ENCODE data around the gene RRH.

DNA sequence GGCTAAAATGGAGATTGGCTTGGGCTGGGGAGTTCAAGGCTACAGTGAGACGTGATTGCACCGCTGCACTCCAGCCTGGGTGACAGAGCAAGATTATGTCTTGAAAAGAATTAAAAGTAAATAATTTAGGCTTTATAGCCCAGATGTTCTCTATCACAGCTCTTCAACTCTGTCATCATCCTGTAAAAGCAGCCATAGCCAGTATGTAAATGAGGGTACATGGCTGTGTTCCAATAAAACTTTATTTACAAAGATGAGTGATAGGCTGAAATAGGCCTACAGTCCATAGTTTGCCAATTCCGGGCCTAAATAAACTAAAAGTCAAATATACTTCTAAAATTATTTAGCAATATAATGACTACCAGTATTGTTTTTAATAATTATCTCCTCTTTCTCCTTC, 9.2 kb downstream of the RRH start:
- TF ChIP-seq, protein P1, sequence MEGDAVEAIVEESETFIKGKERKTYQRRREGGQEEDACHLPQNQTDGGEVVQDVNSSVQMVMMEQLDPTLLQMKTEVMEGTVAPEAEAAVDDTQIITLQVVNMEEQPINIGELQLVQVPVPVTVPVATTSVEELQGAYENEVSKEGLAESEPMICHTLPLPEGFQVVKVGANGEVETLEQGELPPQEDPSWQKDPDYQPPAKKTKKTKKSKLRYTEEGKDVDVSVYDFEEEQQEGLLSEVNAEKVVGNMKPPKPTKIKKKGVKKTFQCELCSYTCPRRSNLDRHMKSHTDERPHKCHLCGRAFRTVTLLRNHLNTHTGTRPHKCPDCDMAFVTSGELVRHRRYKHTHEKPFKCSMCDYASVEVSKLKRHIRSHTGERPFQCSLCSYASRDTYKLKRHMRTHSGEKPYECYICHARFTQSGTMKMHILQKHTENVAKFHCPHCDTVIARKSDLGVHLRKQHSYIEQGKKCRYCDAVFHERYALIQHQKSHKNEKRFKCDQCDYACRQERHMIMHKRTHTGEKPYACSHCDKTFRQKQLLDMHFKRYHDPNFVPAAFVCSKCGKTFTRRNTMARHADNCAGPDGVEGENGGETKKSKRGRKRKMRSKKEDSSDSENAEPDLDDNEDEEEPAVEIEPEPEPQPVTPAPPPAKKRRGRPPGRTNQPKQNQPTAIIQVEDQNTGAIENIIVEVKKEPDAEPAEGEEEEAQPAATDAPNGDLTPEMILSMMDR (IDR thresholded peaks at IDR 0.05), result no peak
- no peak for TF ChIP-seq POLR2A (IDR thresholded peaks at IDR 0.05)
